ENCODE data around the gene CTSC. TPM values are rescaled to one million over a fixed set of nuclear protein-coding genes. Genes with fewer than 3 reads are reported as not detected.

Gene CTSC
- total RNA-seq, 1 donor from 2014 or later, result 47.0 TPM

- no peaks in the 10 kb centered on the region for H3K9me3 ChIP-seq (ENCODE audit: control insufficient read depth in 3 of 3, low read length in 3 of 3)
- peak overlapping the region; percentile 27 for H3K27ac ChIP-seq (ENCODE audit: low read depth, low read length)
- H3K36me3 ChIP-seq (ENCODE audit: control insufficient read depth in 3 of 3, insufficient read depth in 3 of 3, low read length in 3 of 3), result no peaks in the 10 kb centered on the region
- peaks cover under 1 to 2% (median 1%) of the 10 kb centered on the region in 3 donors for H3K4me1 ChIP-seq (ENCODE audit: control insufficient read depth in 3 of 3, insufficient read depth in 3 of 3, low read length in 3 of 3)
- H3K4me3 ChIP-seq (ENCODE audit: low read length in 3 of 3), result no peak overlapping the region
- no peaks in the 10 kb centered on the region for H3K27me3 ChIP-seq (ENCODE audit: control insufficient read depth in 3 of 3, insufficient read depth in 3 of 3, low read length in 3 of 3)
- peak overlapping the region in 1 of 3 donors; percentile 12 for H3K9ac ChIP-seq (ENCODE audit: low read depth in 1 of 3, low read length in 3 of 3)
These were observed 16.4 kb upstream of the CTSC start for GRCh38 chr11:88353835-88354496.

DNA sequence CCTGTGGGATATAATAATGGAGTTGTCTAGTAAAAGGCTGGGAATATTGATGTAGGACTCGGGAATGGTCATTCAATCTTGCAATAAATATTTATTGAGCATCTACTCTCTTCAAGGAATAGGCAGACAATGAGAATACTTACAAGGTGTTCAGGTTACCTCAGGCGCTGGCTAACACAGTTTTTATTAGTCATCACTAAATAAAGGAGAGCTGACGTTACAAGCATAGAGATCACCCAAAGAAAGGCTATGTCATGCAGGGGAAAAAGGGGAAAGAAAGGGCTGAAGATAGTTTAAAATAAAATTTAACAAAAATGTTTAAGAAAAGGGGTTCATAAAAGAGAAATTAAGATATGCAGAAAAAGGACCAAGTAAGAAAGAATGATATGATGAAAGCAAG, 15.8 kb upstream of the CTSC start:
- H3K9ac ChIP-seq (ENCODE audit: low read depth in 1 of 3, low read length in 3 of 3), result no peak overlapping the region
- H3K36me3 ChIP-seq (ENCODE audit: control insufficient read depth in 3 of 3, insufficient read depth in 3 of 3, low read length in 3 of 3), result no peaks in the 10 kb centered on the region
- H3K27ac ChIP-seq (ENCODE audit: low read depth, low read length), result no peak overlapping the region
- no peaks in the 10 kb centered on the region for H3K27me3 ChIP-seq (ENCODE audit: control insufficient read depth in 3 of 3, insufficient read depth in 3 of 3, low read length in 3 of 3)
- no peak overlapping the region for H3K4me3 ChIP-seq (ENCODE audit: low read length in 3 of 3)
- H3K9me3 ChIP-seq (ENCODE audit: control insufficient read depth in 3 of 3, low read length in 3 of 3), result no peaks in the 10 kb centered on the region
- peaks cover 2 to 7% (median 5%) of the 10 kb centered on the region in 3 donors for H3K4me1 ChIP-seq (ENCODE audit: control insufficient read depth in 3 of 3, insufficient read depth in 3 of 3, low read length in 3 of 3)

- Histone ChIP-seq H3K9ac (ENCODE audit: low read depth in 1 of 3, low read length in 3 of 3) (no peak overlapping the region), H3K27ac (ENCODE audit: low read depth, low read length) (no peak overlapping the region), H3K27me3 (ENCODE audit: control insufficient read depth in 3 of 3, insufficient read depth in 3 of 3, low read length in 3 of 3) (no peaks in the 10 kb centered on the region), H3K4me3 (ENCODE audit: low read length in 3 of 3) (no peak overlapping the region), H3K36me3 (ENCODE audit: control insufficient read depth in 3 of 3, insufficient read depth in 3 of 3, low read length in 3 of 3) (no peaks in the 10 kb centered on the region), H3K4me1 (ENCODE audit: control insufficient read depth in 3 of 3, insufficient read depth in 3 of 3, low read length in 3 of 3) (peaks cover 2 to 7% (median 5%) of the 10 kb centered on the region in 3 donors), H3K9me3 (ENCODE audit: control insufficient read depth in 3 of 3, low read length in 3 of 3) (no peaks in the 10 kb centered on the region)
These were observed 14.6 kb upstream of the CTSC start for GRCh38 chr11:88352139-88352538.

- Histone ChIP-seq H3K36me3 (ENCODE audit: control insufficient read depth in 3 of 3, insufficient read depth in 3 of 3, low read length in 3 of 3) (no peaks in the 10 kb centered on the region), H3K4me1 (ENCODE audit: control insufficient read depth in 3 of 3, insufficient read depth in 3 of 3, low read length in 3 of 3) (peaks cover 2 to 7% (median 5%) of the 10 kb centered on the region in 3 donors), H3K9me3 (ENCODE audit: control insufficient read depth in 3 of 3, low read length in 3 of 3) (no peaks in the 10 kb centered on the region), H3K4me3 (ENCODE audit: low read length in 3 of 3) (peak overlapping the region in 2 of 3 donors; percentile 6 to 28), H3K9ac (ENCODE audit: low read depth in 1 of 3, low read length in 3 of 3) (peak overlapping the region in 1 of 3 donors; percentile 0), H3K27me3 (ENCODE audit: control insufficient read depth in 3 of 3, insufficient read depth in 3 of 3, low read length in 3 of 3) (no peaks in the 10 kb centered on the region), H3K27ac (ENCODE audit: low read depth, low read length) (peak overlapping the region; percentile 41)
These were observed 11.3 kb upstream of the CTSC start for GRCh38 chr11:88348870-88349269.

GRCh38 chr11:88345949-88346348, 8.4 kb upstream of the CTSC start:
- Histone ChIP-seq H3K27ac (ENCODE audit: low read depth, low read length) (no peak overlapping the region), H3K36me3 (ENCODE audit: control insufficient read depth in 3 of 3, insufficient read depth in 3 of 3, low read length in 3 of 3) (no peaks in the 10 kb centered on the region), H3K4me3 (ENCODE audit: low read length in 3 of 3) (no peak overlapping the region), H3K4me1 (ENCODE audit: control insufficient read depth in 3 of 3, insufficient read depth in 3 of 3, low read length in 3 of 3) (peaks cover 2 to 7% (median 5%) of the 10 kb centered on the region in 3 donors), H3K9me3 (ENCODE audit: control insufficient read depth in 3 of 3, low read length in 3 of 3) (no peaks in the 10 kb centered on the region), H3K27me3 (ENCODE audit: control insufficient read depth in 3 of 3, insufficient read depth in 3 of 3, low read length in 3 of 3) (no peaks in the 10 kb centered on the region), H3K9ac (ENCODE audit: low read depth in 1 of 3, low read length in 3 of 3) (no peak overlapping the region)

GRCh38 chr11:88345408-88345807, 7.9 kb upstream of the CTSC start:
- Histone ChIP-seq H3K9ac (ENCODE audit: low read depth in 1 of 3, low read length in 3 of 3) (no peak overlapping the region), H3K36me3 (ENCODE audit: control insufficient read depth in 3 of 3, insufficient read depth in 3 of 3, low read length in 3 of 3) (no peaks in the 10 kb centered on the region), H3K4me1 (ENCODE audit: control insufficient read depth in 3 of 3, insufficient read depth in 3 of 3, low read length in 3 of 3) (peaks cover 2 to 7% (median 5%) of the 10 kb centered on the region in 3 donors), H3K27ac (ENCODE audit: low read depth, low read length) (no peak overlapping the region), H3K27me3 (ENCODE audit: control insufficient read depth in 3 of 3, insufficient read depth in 3 of 3, low read length in 3 of 3) (no peaks in the 10 kb centered on the region), H3K4me3 (ENCODE audit: low read length in 3 of 3) (no peak overlapping the region), H3K9me3 (ENCODE audit: control insufficient read depth in 3 of 3, low read length in 3 of 3) (no peaks in the 10 kb centered on the region)

GRCh38 chr11:88344869-88345268, 7.3 kb upstream of the CTSC start:
- no peaks in the 10 kb centered on the region for H3K27me3 ChIP-seq (ENCODE audit: control insufficient read depth in 3 of 3, insufficient read depth in 3 of 3, low read length in 3 of 3)
- no peaks in the 10 kb centered on the region for H3K36me3 ChIP-seq (ENCODE audit: control insufficient read depth in 3 of 3, insufficient read depth in 3 of 3, low read length in 3 of 3)
- no peaks in the 10 kb centered on the region for H3K9me3 ChIP-seq (ENCODE audit: control insufficient read depth in 3 of 3, low read length in 3 of 3)
- H3K27ac ChIP-seq (ENCODE audit: low read depth, low read length), result no peak overlapping the region
- H3K4me3 ChIP-seq (ENCODE audit: low read length in 3 of 3), result no peak overlapping the region
- peaks cover 2 to 7% (median 5%) of the 10 kb centered on the region in 3 donors for H3K4me1 ChIP-seq (ENCODE audit: control insufficient read depth in 3 of 3, insufficient read depth in 3 of 3, low read length in 3 of 3)
- no peak overlapping the region for H3K9ac ChIP-seq (ENCODE audit: low read depth in 1 of 3, low read length in 3 of 3)

DNA sequence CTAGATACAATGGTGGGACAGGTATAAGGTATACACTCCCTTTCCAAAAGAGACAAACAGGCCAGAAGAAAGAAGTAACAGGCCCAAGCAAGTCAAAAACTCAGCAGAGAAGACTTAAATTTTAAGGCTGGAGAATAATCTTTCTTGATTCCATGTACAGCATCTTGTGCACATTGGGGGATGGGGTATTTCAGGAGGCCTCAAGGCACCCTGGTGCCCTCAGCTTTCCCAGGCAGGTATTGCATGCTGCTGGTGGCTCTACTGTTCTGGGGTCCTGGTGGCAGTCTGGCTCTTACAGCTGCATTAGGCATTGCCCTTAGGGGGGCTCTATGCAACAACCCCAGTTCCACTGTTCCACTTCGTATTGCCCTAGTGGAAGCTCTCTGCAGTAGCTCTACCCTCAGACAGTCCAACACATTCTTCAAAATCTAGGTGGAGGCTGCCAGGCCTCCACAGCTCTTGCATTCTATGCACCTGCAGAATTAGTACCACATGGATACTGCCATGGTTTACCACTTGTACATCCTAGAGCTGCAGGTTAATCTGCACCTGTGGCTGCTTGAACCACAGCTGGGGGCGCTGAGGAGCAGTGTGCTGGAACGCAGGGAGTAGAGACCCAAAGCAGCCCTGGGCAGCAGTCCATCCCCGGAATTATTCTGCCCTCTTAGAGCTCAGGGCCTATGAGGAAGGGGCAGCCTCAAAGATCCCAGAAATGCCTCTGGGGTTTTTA, 4.2 kb upstream of the CTSC start:
- Histone ChIP-seq H3K27ac (ENCODE audit: low read depth, low read length) (no peak overlapping the region), H3K4me3 (ENCODE audit: low read length in 3 of 3) (no peak overlapping the region), H3K9ac (ENCODE audit: low read depth in 1 of 3, low read length in 3 of 3) (no peak overlapping the region), H3K36me3 (ENCODE audit: control insufficient read depth in 3 of 3, insufficient read depth in 3 of 3, low read length in 3 of 3) (no peaks in the 10 kb centered on the region), H3K9me3 (ENCODE audit: control insufficient read depth in 3 of 3, low read length in 3 of 3) (no peaks in the 10 kb centered on the region), H3K27me3 (ENCODE audit: control insufficient read depth in 3 of 3, insufficient read depth in 3 of 3, low read length in 3 of 3) (no peaks in the 10 kb centered on the region), H3K4me1 (ENCODE audit: control insufficient read depth in 3 of 3, insufficient read depth in 3 of 3, low read length in 3 of 3) (peaks cover 4 to 9% (median 8%) of the 10 kb centered on the region in 3 donors)

DNA sequence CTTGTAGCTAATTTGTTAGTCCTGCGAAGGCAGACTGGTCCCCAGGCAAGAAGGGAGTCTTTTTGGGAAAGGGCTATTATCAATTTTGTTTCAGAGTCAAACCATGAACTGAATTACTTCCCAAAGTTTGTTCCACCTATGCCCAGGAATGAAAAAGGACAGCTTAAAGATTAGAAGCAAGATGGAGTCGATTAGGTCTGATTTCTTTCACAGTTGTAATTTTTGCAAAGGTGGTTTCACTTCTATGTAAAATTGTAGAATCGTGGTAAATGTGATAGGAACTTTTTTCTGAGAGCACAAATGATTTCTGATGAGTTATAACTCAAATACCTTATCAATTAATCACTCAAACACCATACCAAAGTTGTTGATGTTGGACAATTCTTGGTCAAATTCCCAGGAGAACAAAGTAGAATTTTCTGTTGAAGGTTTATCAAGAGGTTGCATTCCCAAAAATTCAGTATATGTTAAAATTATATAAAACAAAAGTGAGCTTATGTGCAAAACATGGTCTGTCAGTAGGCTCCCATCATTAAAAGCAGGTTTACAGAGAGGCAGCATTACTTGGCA, 2.9 kb upstream of the CTSC start:
- Histone ChIP-seq H3K4me1 (ENCODE audit: control insufficient read depth in 3 of 3, insufficient read depth in 3 of 3, low read length in 3 of 3) (peaks cover 6 to 9% (median 8%) of the 10 kb centered on the region in 3 donors), H3K27me3 (ENCODE audit: control insufficient read depth in 3 of 3, insufficient read depth in 3 of 3, low read length in 3 of 3) (no peaks in the 10 kb centered on the region), H3K9ac (ENCODE audit: low read depth in 1 of 3, low read length in 3 of 3) (no peak overlapping the region), H3K4me3 (ENCODE audit: low read length in 3 of 3) (no peak overlapping the region), H3K9me3 (ENCODE audit: control insufficient read depth in 3 of 3, low read length in 3 of 3) (no peaks in the 10 kb centered on the region), H3K27ac (ENCODE audit: low read depth, low read length) (no peak overlapping the region), H3K36me3 (ENCODE audit: control insufficient read depth in 3 of 3, insufficient read depth in 3 of 3, low read length in 3 of 3) (peaks cover 0 to 1% (median 0%) of the 10 kb centered on the region in 3 donors)

Measured in skeletal muscle tissue (tissue), 4 donors.